ENCODE measurements around the gene MRPL3.

Gene MRPL3

GRCh38 chr3:131526801-131527347 is 24.1 kb upstream of the MRPL3 start:
- TF ChIP-seq CREB1 (IDR thresholded peaks at IDR 0.05; ENCODE audit: low read depth) (no peak), TAF1 (IDR thresholded peaks at IDR 0.05; ENCODE audit: low read depth) (no peak), MAX (IDR thresholded peaks at IDR 0.05) (no peak)

GRCh38 chr3:131518680-131519079 is 15.9 kb upstream of the MRPL3 start:
- no peak for TF ChIP-seq EP300 (IDR thresholded peaks at IDR 0.05; ENCODE audit: borderline replicate concordance)
- TF ChIP-seq USF1 (IDR thresholded peaks at IDR 0.05): no peak
- no peak for TF ChIP-seq RAD21 (IDR thresholded peaks at IDR 0.05; ENCODE audit: low read depth)
- no peak for TF ChIP-seq CEBPB (IDR thresholded peaks at IDR 0.05)
- TF ChIP-seq EGR1 (IDR thresholded peaks at IDR 0.05): no peak
- TF ChIP-seq ZBTB7A (IDR thresholded peaks at IDR 0.05; ENCODE audit: low read depth): no peak
- no peak for TF ChIP-seq NFIC (IDR thresholded peaks at IDR 0.05)
- TF ChIP-seq MAX (IDR thresholded peaks at IDR 0.05): no peak
- no peak for TF ChIP-seq TEAD4 (IDR thresholded peaks at IDR 0.05)
- no peak for TF ChIP-seq YY1 (IDR thresholded peaks at IDR 0.05; ENCODE audit: low read depth)
- TF ChIP-seq CREB1 (IDR thresholded peaks at IDR 0.05; ENCODE audit: low read depth): no peak
- no peak for TF ChIP-seq TAF1 (IDR thresholded peaks at IDR 0.05; ENCODE audit: low read depth)
- no peak for TF ChIP-seq TCF12 (IDR thresholded peaks at IDR 0.05; ENCODE audit: low read depth)
- no peak for TF ChIP-seq FOXM1 (IDR thresholded peaks at IDR 0.05; ENCODE audit: borderline replicate concordance, low read depth)
- TF ChIP-seq REST (IDR thresholded peaks at IDR 0.05; ENCODE audit: low read depth): no peak

- TF ChIP-seq EP300 (IDR thresholded peaks at IDR 0.05; ENCODE audit: borderline replicate concordance) (no peak), TCF12 (IDR thresholded peaks at IDR 0.05; ENCODE audit: low read depth) (no peak), EGR1 (IDR thresholded peaks at IDR 0.05) (no peak), RAD21 (IDR thresholded peaks at IDR 0.05; ENCODE audit: low read depth) (no peak), YY1 (IDR thresholded peaks at IDR 0.05; ENCODE audit: low read depth) (no peak), USF1 (IDR thresholded peaks at IDR 0.05) (no peak), CEBPB (IDR thresholded peaks at IDR 0.05) (no peak), TAF1 (IDR thresholded peaks at IDR 0.05; ENCODE audit: low read depth) (no peak), TEAD4 (IDR thresholded peaks at IDR 0.05) (no peak), ZBTB7A (IDR thresholded peaks at IDR 0.05; ENCODE audit: low read depth) (no peak), REST (IDR thresholded peaks at IDR 0.05; ENCODE audit: low read depth) (no peak), NFIC (IDR thresholded peaks at IDR 0.05) (no peak), CREB1 (IDR thresholded peaks at IDR 0.05; ENCODE audit: low read depth) (no peak), MAX (IDR thresholded peaks at IDR 0.05) (no peak), FOXM1 (IDR thresholded peaks at IDR 0.05; ENCODE audit: borderline replicate concordance, low read depth) (no peak)
Measured at GRCh38 chr3:131505421-131505820, 2.6 kb upstream of the MRPL3 start.

- TF ChIP-seq REST (IDR thresholded peaks at IDR 0.05; ENCODE audit: low read depth): no peak
- TF ChIP-seq TEAD4 (IDR thresholded peaks at IDR 0.05): no peak
- no peak for TF ChIP-seq CEBPB (IDR thresholded peaks at IDR 0.05)
- no peak for TF ChIP-seq FOXM1 (IDR thresholded peaks at IDR 0.05; ENCODE audit: borderline replicate concordance, low read depth)
- TF ChIP-seq YY1 (IDR thresholded peaks at IDR 0.05; ENCODE audit: low read depth): no peak
- TF ChIP-seq TCF12 (IDR thresholded peaks at IDR 0.05; ENCODE audit: low read depth): no peak
- no peak for TF ChIP-seq RAD21 (IDR thresholded peaks at IDR 0.05; ENCODE audit: low read depth)
- no peak for TF ChIP-seq CREB1 (IDR thresholded peaks at IDR 0.05; ENCODE audit: low read depth)
- no peak for TF ChIP-seq USF1 (IDR thresholded peaks at IDR 0.05)
- TF ChIP-seq EGR1 (IDR thresholded peaks at IDR 0.05): no peak
- no peak for TF ChIP-seq TAF1 (IDR thresholded peaks at IDR 0.05; ENCODE audit: low read depth)
- TF ChIP-seq MAX (IDR thresholded peaks at IDR 0.05): no peak
- TF ChIP-seq NFIC (IDR thresholded peaks at IDR 0.05): no peak
- no peak for TF ChIP-seq ZBTB7A (IDR thresholded peaks at IDR 0.05; ENCODE audit: low read depth)
- TF ChIP-seq EP300 (IDR thresholded peaks at IDR 0.05; ENCODE audit: borderline replicate concordance): no peak
Measured at GRCh38 chr3:131503320-131503635, 507 bp upstream of the MRPL3 start.
